Fibroblast of lung (primary cell): Measurements from ENCODE around the gene CMA1. TPM values are rescaled to one million over a fixed set of nuclear protein-coding genes. Genes with fewer than 3 reads are reported as not detected.
"Not testable (repeated sequence)": the region's sequence is repeated elsewhere in the genome, so short reads cannot be mapped to it uniquely, and the experiment has no call there.

Experiments
- DNase-seq, 2 donors: peaks; one replicate each; pipeline versions ENCODE4 v3.0.0 to v3.0.0-alpha.2; 2010; ENCODE audit warnings: low read depth in 2 of 2
- H2AFZ ChIP-seq: 2 replicates; pipeline ENCODE4 v1.5.1; 2012; ENCODE audit warnings: low read length, control low read depth, inconsistent platforms
- H3K27ac ChIP-seq: 2 replicates; pipeline ENCODE4 v1.5.1; 2011; ENCODE audit warnings: low read length, control low read depth; ENCODE audit not compliant: insufficient read depth
- H3K27me3 ChIP-seq: 2 replicates; pipeline ENCODE4 v1.5.1; 2011; ENCODE audit warnings: mild to moderate bottlenecking, low read length; ENCODE audit not compliant: control insufficient read depth, insufficient read depth
- H3K36me3 ChIP-seq: 2 replicates; pipeline ENCODE4 v1.5.1; 2011; ENCODE audit warnings: low read length; ENCODE audit not compliant: control insufficient read depth, insufficient read depth
- H3K4me1 ChIP-seq: 2 replicates; pipeline ENCODE4 v1.5.1; 2011; ENCODE audit warnings: low read length; ENCODE audit not compliant: control insufficient read depth, insufficient read depth; ENCODE audit errors: extremely low read depth
- H3K4me2 ChIP-seq: 2 replicates; pipeline ENCODE4 v1.5.1; 2011; ENCODE audit warnings: low read length, control low read depth; ENCODE audit not compliant: insufficient read depth; ENCODE audit errors: extremely low read depth
- H3K4me3 ChIP-seq, 4 experiments: fragments of 200-600 bp in 1 of 4; sonication (generic) in 1 of 4; replicated peaks in 1 of 4; 2 replicates each; pipeline ENCODE4 v1.5.1; 2011 to 2016; ENCODE audit warnings: low read length in 4 of 4, low read depth in 3 of 4, mild to moderate bottlenecking in 3 of 4, control low read depth in 2 of 4, inconsistent platforms in 1 of 4, mixed read lengths in 1 of 4; ENCODE audit not compliant: insufficient read depth in 1 of 4; ENCODE audit errors: control extremely low read depth in 1 of 4
- H3K79me2 ChIP-seq: 2 replicates; pipeline ENCODE4 v1.5.1; 2012; ENCODE audit warnings: mild to moderate bottlenecking, low read length, inconsistent platforms; ENCODE audit not compliant: control insufficient read depth, insufficient read depth
- H3K9ac ChIP-seq: 2 replicates; pipeline ENCODE4 v1.5.1; 2011; ENCODE audit warnings: mild to moderate bottlenecking, low read length, control low read depth; ENCODE audit not compliant: insufficient read depth
- H3K9me3 ChIP-seq: 2 replicates; pipeline ENCODE4 v1.5.1; 2012; ENCODE audit warnings: low read depth, low read length; ENCODE audit not compliant: control insufficient read depth, insufficient read depth
- H4K20me1 ChIP-seq: 2 replicates; pipeline ENCODE4 v1.5.1; 2011; ENCODE audit warnings: low read length; ENCODE audit not compliant: control insufficient read depth, insufficient read depth; ENCODE audit errors: extremely low read depth
- EZH2 ChIP-seq: IDR thresholded peaks from 2 replicates; pipeline ENCODE4 v1.5.1; 2012; ENCODE audit warnings: low read length, control low read depth, mild to moderate bottlenecking; ENCODE audit errors: missing control alignments
- polyA plus RNA-seq, 2 donors: library from polyadenylated mRNA; depleted of rRNA in 1 of 2; stranded (reverse) in 1 of 2; unstranded in 1 of 2; fragments of >200 nt; gene quantifications; 2 replicates each; pipeline ENCODE4 v1.2.1, GENCODE V29; 2011 to 2012; ENCODE audit warnings: missing spikeins in 1 of 2
- total RNA-seq: library from RNA; depleted of rRNA; stranded (reverse); fragments of >200 nt; gene quantifications from 2 replicates; pipeline ENCODE4 v1.2.1, GENCODE V29; 2014
- TF ChIP-seq, protein P1 (sequence below), 2 donors: IDR thresholded peaks in 1 of 2; conservative IDR thresholded peaks in 1 of 2; 1 replicate in 1 of 2; 2 replicates in 1 of 2; pipeline ENCODE4 v1.5.1; 2011 to 2012; ENCODE audit warnings: low read length in 2 of 2, control low read depth in 1 of 2, inconsistent platforms in 1 of 2, low read depth in 1 of 2, mild to moderate bottlenecking in 1 of 2

Gene CMA1
- total and polyA plus RNA-seq, 2 donors (not counting 1 experiment from before 2014, with no cell fraction given), result not detected

DNA sequence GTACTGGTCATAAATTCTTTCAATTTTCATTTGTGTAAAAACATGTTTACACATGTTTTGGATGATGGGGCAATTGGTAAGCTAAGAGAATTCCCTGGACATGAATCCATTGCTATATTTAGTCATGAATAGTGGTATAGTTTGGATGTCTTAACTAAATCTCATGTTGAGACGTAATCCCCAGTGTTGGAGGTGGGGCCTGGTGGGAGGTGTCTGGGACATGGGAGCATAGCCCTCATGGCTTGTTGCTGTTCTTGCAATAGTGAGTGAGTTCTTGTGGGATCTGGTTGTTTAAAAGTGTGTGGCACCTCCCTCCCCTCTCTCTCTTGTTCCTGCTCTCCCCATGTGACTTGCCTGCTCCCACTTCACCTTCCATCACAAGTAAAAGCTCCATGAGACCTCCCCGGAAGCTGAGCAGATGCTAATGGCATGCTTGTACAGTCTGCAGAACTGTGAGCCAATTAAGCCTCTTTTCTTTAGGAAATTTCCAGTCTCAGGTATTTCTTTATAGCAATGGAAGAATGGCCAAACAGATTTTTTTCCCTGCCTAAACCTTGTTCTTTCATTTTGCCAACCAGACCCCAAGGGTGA is 34.4 kb upstream of the CMA1 start:
- H3K36me3 ChIP-seq, result no peaks in the 10 kb centered on the region
- H3K27me3 ChIP-seq, result no peaks in the 10 kb centered on the region
- peak in 1 of 2 donors; percentile 1 for DNase-seq
- H3K27ac ChIP-seq, result no peak overlapping the region
- H3K4me2 ChIP-seq, result no peak overlapping the region
- no peaks in the 10 kb centered on the region for H3K9me3 ChIP-seq
- H3K4me1 ChIP-seq, result no peaks in the 10 kb centered on the region
- no peaks in the 10 kb centered on the region for H4K20me1 ChIP-seq
- H3K9ac ChIP-seq, result no peak overlapping the region
- H3K4me3 ChIP-seq, result no peak overlapping the region
- no peaks in the 10 kb centered on the region for H3K79me2 ChIP-seq
- TF ChIP-seq, protein P1, sequence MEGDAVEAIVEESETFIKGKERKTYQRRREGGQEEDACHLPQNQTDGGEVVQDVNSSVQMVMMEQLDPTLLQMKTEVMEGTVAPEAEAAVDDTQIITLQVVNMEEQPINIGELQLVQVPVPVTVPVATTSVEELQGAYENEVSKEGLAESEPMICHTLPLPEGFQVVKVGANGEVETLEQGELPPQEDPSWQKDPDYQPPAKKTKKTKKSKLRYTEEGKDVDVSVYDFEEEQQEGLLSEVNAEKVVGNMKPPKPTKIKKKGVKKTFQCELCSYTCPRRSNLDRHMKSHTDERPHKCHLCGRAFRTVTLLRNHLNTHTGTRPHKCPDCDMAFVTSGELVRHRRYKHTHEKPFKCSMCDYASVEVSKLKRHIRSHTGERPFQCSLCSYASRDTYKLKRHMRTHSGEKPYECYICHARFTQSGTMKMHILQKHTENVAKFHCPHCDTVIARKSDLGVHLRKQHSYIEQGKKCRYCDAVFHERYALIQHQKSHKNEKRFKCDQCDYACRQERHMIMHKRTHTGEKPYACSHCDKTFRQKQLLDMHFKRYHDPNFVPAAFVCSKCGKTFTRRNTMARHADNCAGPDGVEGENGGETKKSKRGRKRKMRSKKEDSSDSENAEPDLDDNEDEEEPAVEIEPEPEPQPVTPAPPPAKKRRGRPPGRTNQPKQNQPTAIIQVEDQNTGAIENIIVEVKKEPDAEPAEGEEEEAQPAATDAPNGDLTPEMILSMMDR (conservative IDR thresholded peaks at IDR 0.05 in 1 of 2, IDR thresholded peaks at IDR 0.05 in 1 of 2; ENCODE audit: low read depth in 1 of 2, low read length in 2 of 2), result no peak
- no peak for TF ChIP-seq EZH2
- H2AFZ ChIP-seq, result no peak overlapping the region

DNA sequence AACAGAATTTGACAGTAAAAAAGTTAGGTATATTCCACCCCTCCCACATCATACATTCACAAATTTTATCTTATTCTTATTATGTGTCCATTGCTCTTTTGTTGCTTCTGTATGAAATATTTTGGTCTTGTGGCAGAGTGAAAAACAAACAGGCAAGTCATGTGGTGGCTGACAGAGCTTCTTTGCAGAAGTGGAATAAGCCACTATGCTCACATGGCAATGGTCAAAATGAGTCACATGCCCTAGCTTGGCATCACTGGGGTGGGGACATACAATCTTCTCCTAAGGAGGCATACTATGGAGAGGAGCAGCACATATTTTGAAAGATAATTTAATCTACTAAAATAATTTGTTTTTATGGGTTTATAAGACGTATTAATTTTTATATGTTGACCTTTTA is 27.7 kb upstream of the CMA1 start:
- no peaks in the 10 kb centered on the region for H3K4me1 ChIP-seq
- no peak overlapping the region for H3K4me3 ChIP-seq
- DNase-seq, result no peak
- no peak overlapping the region for H2AFZ ChIP-seq
- H3K79me2 ChIP-seq, result no peaks in the 10 kb centered on the region
- no peak overlapping the region for H3K4me2 ChIP-seq
- H3K27me3 ChIP-seq, result no peaks in the 10 kb centered on the region
- no peaks in the 10 kb centered on the region for H3K9me3 ChIP-seq
- no peak overlapping the region for H3K27ac ChIP-seq
- H3K9ac ChIP-seq, result no peak overlapping the region
- TF ChIP-seq EZH2, result no peak
- TF ChIP-seq, protein P1 (conservative IDR thresholded peaks at IDR 0.05 in 1 of 2, IDR thresholded peaks at IDR 0.05 in 1 of 2; ENCODE audit: low read depth in 1 of 2, low read length in 2 of 2), result no peak
- H4K20me1 ChIP-seq, result no peaks in the 10 kb centered on the region
- no peaks in the 10 kb centered on the region for H3K36me3 ChIP-seq

DNA sequence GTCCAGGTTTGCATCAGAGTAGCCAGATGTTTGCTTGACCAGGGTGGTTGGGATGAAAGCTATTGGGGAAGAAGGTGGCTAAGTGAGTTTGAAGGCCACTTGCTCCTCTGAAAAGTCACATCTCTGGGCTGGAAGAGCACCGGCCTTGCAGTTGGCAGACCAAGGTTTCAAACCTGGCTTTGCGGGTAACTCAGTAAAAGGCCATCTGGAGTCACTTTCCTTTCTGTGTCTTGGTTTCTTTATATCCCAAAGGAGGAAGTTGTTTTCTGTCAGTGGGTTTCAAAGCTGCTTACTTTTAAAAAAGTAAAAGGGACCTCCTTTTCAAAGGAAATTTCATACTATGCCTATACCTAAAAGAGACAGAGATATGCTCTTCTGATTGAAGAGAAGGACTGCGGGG is 26.2 kb upstream of the CMA1 start:
- Histone ChIP-seq H3K4me1 (no peaks in the 10 kb centered on the region), H3K27me3 (no peaks in the 10 kb centered on the region), H3K27ac (no peak overlapping the region), H2AFZ (no peak overlapping the region), H3K36me3 (no peaks in the 10 kb centered on the region), H3K79me2 (no peaks in the 10 kb centered on the region), H3K4me3 (no peak overlapping the region), H3K9ac (no peak overlapping the region), H3K4me2 (no peak overlapping the region), H4K20me1 (no peaks in the 10 kb centered on the region), H3K9me3 (no peaks in the 10 kb centered on the region)
- TF ChIP-seq, protein P1 (conservative IDR thresholded peaks at IDR 0.05 in 1 of 2, IDR thresholded peaks at IDR 0.05 in 1 of 2; ENCODE audit: low read depth in 1 of 2, low read length in 2 of 2), result no peak
- TF ChIP-seq EZH2, result no peak
- no peak for DNase-seq

DNA sequence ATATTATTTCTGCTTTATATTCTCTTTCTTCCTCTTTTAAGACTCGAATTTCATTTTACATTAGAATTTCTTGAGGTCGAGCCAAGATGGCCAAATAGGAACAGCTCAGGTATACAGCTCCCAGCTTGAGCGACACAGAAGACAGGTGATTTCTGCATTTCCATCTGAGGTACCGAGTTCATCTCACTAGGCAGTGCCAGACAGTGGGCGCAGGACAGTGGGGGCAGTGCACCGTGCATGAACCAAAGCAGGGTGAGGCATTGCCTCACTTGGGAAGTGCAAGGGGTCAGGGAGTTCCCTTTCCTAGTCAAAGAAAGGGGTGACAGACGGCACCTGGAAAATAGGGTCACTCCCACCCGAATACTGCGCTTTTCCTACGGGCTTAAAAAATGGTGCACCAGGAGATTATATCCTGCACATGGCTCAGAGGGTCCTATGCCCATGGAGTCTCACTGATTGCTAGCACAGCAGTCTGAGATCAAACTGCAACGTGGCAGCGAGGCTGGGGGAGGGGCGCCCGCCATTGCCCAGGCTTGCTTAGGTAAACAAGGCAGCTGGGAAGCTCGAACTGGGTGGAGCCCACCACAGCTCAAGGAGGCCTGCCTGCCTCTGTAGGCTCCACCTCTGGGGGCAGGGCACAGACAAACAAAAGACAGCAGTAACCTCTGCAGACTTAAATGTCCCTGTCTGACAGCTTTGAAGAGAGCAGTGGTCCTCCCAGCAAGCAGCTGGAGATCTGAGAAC is 18.0 kb upstream of the CMA1 start:
- H3K27me3 ChIP-seq, H3K36me3 ChIP-seq, H3K27ac ChIP-seq, H2AFZ ChIP-seq, H3K4me1 ChIP-seq, H3K4me3 ChIP-seq, DNase-seq, H3K79me2 ChIP-seq, H3K9ac ChIP-seq, H4K20me1 ChIP-seq, H3K4me2 ChIP-seq, H3K9me3 ChIP-seq: not testable (repeated sequence)
